ENCODE measurements around the gene PDLIM4. TPM values are rescaled to one million over a fixed set of nuclear protein-coding genes. Genes with fewer than 3 reads are reported as not detected.

The PDLIM4 gene
- total and polyA plus RNA-seq, 3 donors from 2014 or later: 11.8 to 20.5 (median 18.5) TPM

DNA sequence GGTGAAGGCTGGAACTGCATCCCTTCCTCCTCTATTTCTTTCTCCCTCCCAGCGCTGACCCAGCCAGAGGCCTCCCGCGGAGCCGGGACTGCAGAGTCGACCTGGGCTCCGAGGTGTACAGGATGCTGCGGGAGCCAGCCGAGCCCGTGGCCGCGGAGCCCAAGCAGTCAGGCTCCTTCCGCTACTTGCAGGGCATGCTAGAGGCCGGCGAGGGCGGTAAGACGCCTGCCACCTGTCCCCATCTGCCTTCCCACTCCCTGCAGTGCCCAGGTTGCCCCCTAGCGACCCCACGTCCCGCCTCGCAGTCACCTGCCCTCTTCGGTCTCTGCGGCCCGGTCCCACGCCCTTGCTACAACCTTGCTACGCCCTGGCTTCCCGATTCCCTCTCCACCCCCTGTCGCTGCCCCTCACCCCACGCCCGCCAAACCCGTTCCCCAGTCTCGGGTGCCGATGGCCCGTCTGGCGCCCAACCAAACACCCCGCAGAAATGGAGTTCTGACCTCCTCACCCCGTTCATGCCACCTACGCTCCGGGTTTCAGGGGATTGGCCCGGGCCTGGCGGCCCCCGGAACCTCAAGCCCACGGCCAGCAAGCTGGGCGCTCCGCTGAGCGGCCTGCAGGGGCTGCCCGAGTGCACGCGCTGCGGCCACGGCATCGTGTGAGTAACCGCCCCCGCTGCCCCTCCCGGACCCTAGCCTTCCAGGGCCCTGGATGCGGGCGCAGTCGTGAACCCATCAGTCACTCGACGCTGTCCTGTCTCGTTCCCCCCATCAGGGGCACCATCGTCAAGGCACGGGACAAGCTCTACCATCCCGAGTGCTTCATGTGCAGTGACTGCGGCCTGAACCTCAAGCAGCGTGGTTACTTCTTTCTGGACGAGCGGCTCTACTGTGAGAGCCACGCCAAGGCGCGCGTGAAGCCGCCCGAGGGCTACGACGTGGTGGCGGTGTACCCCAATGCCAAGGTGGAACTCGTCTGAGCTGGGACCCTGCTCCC is 14.1 kb downstream of the PDLIM4 start:
- H3K9me3 ChIP-seq: no peaks in the 10 kb centered on the region
- no peaks in the 10 kb centered on the region for H3K36me3 ChIP-seq (ENCODE audit: low read depth, missing control alignments)
- TF ChIP-seq POLR2A (IDR thresholded peaks at IDR 0.05): no peak
- TF ChIP-seq, protein P1, sequence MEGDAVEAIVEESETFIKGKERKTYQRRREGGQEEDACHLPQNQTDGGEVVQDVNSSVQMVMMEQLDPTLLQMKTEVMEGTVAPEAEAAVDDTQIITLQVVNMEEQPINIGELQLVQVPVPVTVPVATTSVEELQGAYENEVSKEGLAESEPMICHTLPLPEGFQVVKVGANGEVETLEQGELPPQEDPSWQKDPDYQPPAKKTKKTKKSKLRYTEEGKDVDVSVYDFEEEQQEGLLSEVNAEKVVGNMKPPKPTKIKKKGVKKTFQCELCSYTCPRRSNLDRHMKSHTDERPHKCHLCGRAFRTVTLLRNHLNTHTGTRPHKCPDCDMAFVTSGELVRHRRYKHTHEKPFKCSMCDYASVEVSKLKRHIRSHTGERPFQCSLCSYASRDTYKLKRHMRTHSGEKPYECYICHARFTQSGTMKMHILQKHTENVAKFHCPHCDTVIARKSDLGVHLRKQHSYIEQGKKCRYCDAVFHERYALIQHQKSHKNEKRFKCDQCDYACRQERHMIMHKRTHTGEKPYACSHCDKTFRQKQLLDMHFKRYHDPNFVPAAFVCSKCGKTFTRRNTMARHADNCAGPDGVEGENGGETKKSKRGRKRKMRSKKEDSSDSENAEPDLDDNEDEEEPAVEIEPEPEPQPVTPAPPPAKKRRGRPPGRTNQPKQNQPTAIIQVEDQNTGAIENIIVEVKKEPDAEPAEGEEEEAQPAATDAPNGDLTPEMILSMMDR (IDR thresholded peaks at IDR 0.05): no peak
- DNase-seq: no peak
- H3K27ac ChIP-seq: no peak overlapping the region
- H3K4me1 ChIP-seq: no peaks in the 10 kb centered on the region
- H3K27me3 ChIP-seq: no peaks in the 10 kb centered on the region
- intact Hi-C loops (cut with DNase I; ENCODE audit: low total_unique reads): loop anchor here (10.0 kb wide), 1 partner anchor 223 kb away; the partner anchor contains the start of gene IRF1
- peak overlapping the region in 1 of 2 donors; percentile 13 for H3K4me3 ChIP-seq
- WGBS, 2 donors: 64 to 73% methylated on average over 52 to 77 of the region's 77 CpGs

DNA sequence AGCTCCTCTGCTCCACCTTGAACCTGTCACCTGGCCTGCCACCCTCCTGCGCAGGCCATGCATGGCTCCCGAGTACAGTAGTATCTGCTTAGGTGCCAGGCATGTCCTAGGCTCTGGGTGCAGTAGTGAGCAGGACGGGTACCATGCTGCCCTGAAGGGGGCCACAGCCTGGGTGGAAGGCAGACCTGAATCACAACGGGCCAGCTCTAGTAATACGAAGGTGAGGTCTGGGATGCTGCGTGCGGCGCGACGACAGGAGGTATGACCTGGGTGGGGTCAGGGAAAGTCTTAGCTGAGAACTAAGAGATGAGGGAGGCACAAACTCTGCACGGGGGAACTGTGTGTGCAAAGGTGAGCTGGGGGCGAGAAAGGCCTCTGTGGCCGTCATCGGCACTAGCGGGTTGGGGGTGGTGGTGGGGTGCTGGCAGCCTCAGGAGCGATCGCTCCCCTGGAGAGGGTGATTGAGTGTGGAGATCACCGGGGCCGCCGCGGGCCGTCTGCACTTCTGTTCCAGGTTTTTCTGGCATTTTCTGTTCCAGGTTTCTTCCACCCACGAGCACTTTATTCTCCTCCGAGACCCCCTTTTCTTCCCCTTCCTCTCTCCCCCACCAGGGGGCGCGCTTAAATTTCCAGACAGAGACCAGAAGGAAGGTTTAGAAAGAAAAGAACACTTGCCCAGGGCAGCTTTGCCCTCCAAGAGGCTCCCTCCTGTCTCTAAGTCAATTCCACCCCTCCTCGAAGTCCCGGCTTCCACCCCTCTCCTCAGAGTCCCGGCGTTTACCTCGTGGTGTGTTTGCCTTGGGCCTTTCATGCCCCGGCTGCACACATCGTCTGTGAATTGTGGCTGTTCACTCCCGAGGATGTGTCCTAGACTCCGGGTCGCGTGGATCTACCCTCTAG is 15.1 kb downstream of the PDLIM4 start:
- H3K9me3 ChIP-seq: no peaks in the 10 kb centered on the region
- peak; percentile 63 for DNase-seq
- H3K27ac ChIP-seq: no peak overlapping the region
- TF ChIP-seq, protein P1 (IDR thresholded peaks at IDR 0.05): peak; percentile 52 to 89 (median 61)
- TF ChIP-seq POLR2A (IDR thresholded peaks at IDR 0.05): no peak
- H3K4me3 ChIP-seq: peak overlapping the region in 1 of 2 donors; percentile 13
- intact Hi-C loops (cut with DNase I; ENCODE audit: low total_unique reads): loop anchor here (10.0 kb wide), 1 partner anchor 222 kb away; the partner anchor contains the start of gene IRF1
- no peaks in the 10 kb centered on the region for H3K36me3 ChIP-seq (ENCODE audit: low read depth, missing control alignments)
- no peaks in the 10 kb centered on the region for H3K27me3 ChIP-seq
- H3K4me1 ChIP-seq: no peaks in the 10 kb centered on the region
- WGBS, 2 donors: 47 to 57% methylated on average over 36 to 37 of the region's 37 CpGs

- intact Hi-C loops (cut with DNase I; ENCODE audit: low total_unique reads): loop anchor here (10.0 kb wide), 1 partner anchor 221 kb away; the partner anchor contains the start of gene IRF1
- H3K4me3 ChIP-seq: no peak overlapping the region
- 86 to 94% methylated on average over 2 of the region's 2 CpGs for WGBS, 2 donors
- no peaks in the 10 kb centered on the region for H3K9me3 ChIP-seq
- TF ChIP-seq POLR2A (IDR thresholded peaks at IDR 0.05): no peak
- TF ChIP-seq, protein P1 (IDR thresholded peaks at IDR 0.05): no peak
- no peak for DNase-seq
- H3K27ac ChIP-seq: no peak overlapping the region
- H3K4me1 ChIP-seq: no peaks in the 10 kb centered on the region
- no peaks in the 10 kb centered on the region for H3K27me3 ChIP-seq
- no peaks in the 10 kb centered on the region for H3K36me3 ChIP-seq (ENCODE audit: low read depth, missing control alignments)
These were observed 16.1 kb downstream of the PDLIM4 start for GRCh38 chr5:132273631-132274030.

GRCh38 chr5:132274050-132274792 is 16.7 kb downstream of the PDLIM4 start:
- 88 to 90% methylated on average over 10 to 14 of the region's 14 CpGs for WGBS, 2 donors
- intact Hi-C loops (cut with DNase I; ENCODE audit: low total_unique reads): loop anchor here (10.0 kb wide), 1 partner anchor 221 kb away; the partner anchor contains the start of gene IRF1
- no peak for DNase-seq
- H3K9me3 ChIP-seq: no peaks in the 10 kb centered on the region
- H3K27ac ChIP-seq: no peak overlapping the region
- H3K4me3 ChIP-seq: no peak overlapping the region
- no peaks in the 10 kb centered on the region for H3K27me3 ChIP-seq
- H3K4me1 ChIP-seq: no peaks in the 10 kb centered on the region
- TF ChIP-seq, protein P1 (IDR thresholded peaks at IDR 0.05): no peak
- TF ChIP-seq POLR2A (IDR thresholded peaks at IDR 0.05): no peak
- H3K36me3 ChIP-seq (ENCODE audit: low read depth, missing control alignments): no peaks in the 10 kb centered on the region

Measured in testis (tissue), 3 donors.